HCT116 (cell line): ENCODE measurements around the gene CCDC30. TPM values are rescaled to one million over a fixed set of nuclear protein-coding genes. Genes with fewer than 3 reads are reported as not detected.

ENCODE experiments used
- ATAC-seq: fragments of 200-7000 bp; cut with Tn5 transposase; 2 replicates; pipeline ENCODE4 v1.9.1; 2020; ENCODE audit warnings: mild to moderate bottlenecking, moderate library complexity
- BruUV-seq: library from RNA; stranded (reverse); fragments of 400-500 nt; replicated peaks from 2 replicates; lab custom pipeline; 2021; lab: Mats Ljungman, UMichigan
- CTCF ChIA-PET: fragments of 300-600 bp; sonication (Branson Sonifier 250); formaldehyde crosslinking; loops from one replicate; lab custom pipeline; 2021; ENCODE audit warnings: antibody characterized with exemption; lab: Charles Lee
- POLR2A ChIA-PET: fragments of 300-600, 350-600 bp; sonication (Branson Sonifier 250); formaldehyde crosslinking; loops from one replicate; lab custom pipeline; 2021; ENCODE audit warnings: antibody characterized with exemption; lab: Charles Lee
- RAD21 ChIA-PET, 2 experiments: fragments of 300-600 bp; sonication (Branson Sonifier 250); formaldehyde crosslinking; loops; one replicate each; lab custom pipeline; 2023; ENCODE audit warnings: low total read pairs in 2 of 2; ENCODE audit not compliant: uncharacterized antibody in 2 of 2, unreplicated experiment in 2 of 2, low non-redundant PET in 1 of 2; lab: Charles Lee
- DNase-seq: peaks from one replicate; pipeline ENCODE4 v3.0.0-alpha.2; 2010; ENCODE audit warnings: low read depth, low spot score
- H2AFZ ChIP-seq: fragments of 200-600 bp; shearing (Covaris generic), sonication (generic); 2 replicates; pipeline ENCODE4 v1.6.1; 2017; ENCODE audit warnings: low read depth, mixed run types, mixed read lengths, antibody characterized with exemption, low read length; ENCODE audit not compliant: poor library complexity, severe bottlenecking
- H3K27ac ChIP-seq: 2 replicates; pipeline ENCODE4 v1.5.1; 2012; ENCODE audit warnings: low read depth, low read length
- H3K27me3 ChIP-seq: fragments of 200-600 bp; sonication (generic); 2 replicates; pipeline ENCODE4 v1.6.1; 2016; ENCODE audit warnings: mixed run types, low read length, mixed read lengths; ENCODE audit not compliant: insufficient read depth
- H3K36me3 ChIP-seq, 2 experiments: fragments of 200-500 bp in 1 of 2; fragments of 200-600 bp in 1 of 2; sonication (Bioruptor generic) in 1 of 2; sonication (generic) in 1 of 2; 2 replicates each; pipeline versions ENCODE4 v1.5.1 to v1.6.1; 2014 to 2016; ENCODE audit warnings: low read length in 2 of 2, inconsistent platforms in 1 of 2, mixed read lengths in 1 of 2, mixed run types in 1 of 2; ENCODE audit not compliant: insufficient read depth in 2 of 2, control insufficient read depth in 1 of 2
- H3K4me1 ChIP-seq, 2 experiments: fragments of 200-600 bp in 1 of 2; sonication (generic) in 1 of 2; 2 replicates each; pipeline versions ENCODE4 v1.5.1 to v1.6.1; 2012 to 2017; ENCODE audit warnings: low read length in 2 of 2, inconsistent platforms in 1 of 2, mild to moderate bottlenecking in 1 of 2, mixed read lengths in 1 of 2, mixed run types in 1 of 2, moderate library complexity in 1 of 2; ENCODE audit not compliant: insufficient read depth in 2 of 2, control insufficient read depth in 1 of 2
- H3K4me2 ChIP-seq: fragments of 200-600 bp; sonication (generic); 2 replicates; pipeline ENCODE4 v1.6.1; 2017; ENCODE audit warnings: mixed run types, low read length, mixed read lengths
- H3K4me3 ChIP-seq, 2 experiments: fragments of 200-600 bp in 1 of 2; sonication (generic) in 1 of 2; replicated peaks in 1 of 2; 2 replicates each; pipeline ENCODE4 v1.5.1; 2011 to 2016; ENCODE audit warnings: low read length in 2 of 2, control low read depth in 1 of 2, low read depth in 1 of 2, mild to moderate bottlenecking in 1 of 2, mixed read lengths in 1 of 2, mixed run types in 1 of 2
- H3K79me2 ChIP-seq: fragments of 200-600 bp; sonication (generic); 2 replicates; pipeline ENCODE4 v1.6.1; 2017; ENCODE audit warnings: mild to moderate bottlenecking, mixed run types, low read length, moderate library complexity, mixed read lengths; ENCODE audit not compliant: insufficient read depth
- H3K9ac ChIP-seq: fragments of 200-600 bp; sonication (generic); 2 replicates; pipeline ENCODE4 v1.6.1; 2016; ENCODE audit warnings: low read length, mixed read lengths
- H3K9me2 ChIP-seq: fragments of 200-600 bp; sonication (generic), shearing (Covaris generic); 2 replicates; pipeline ENCODE4 v1.6.1; 2017; ENCODE audit warnings: mixed run types, mild to moderate bottlenecking, moderate library complexity; ENCODE audit not compliant: insufficient read depth
- H3K9me3 ChIP-seq, 2 experiments: fragments of 200-500 bp in 1 of 2; fragments of 200-600 bp in 1 of 2; sonication (Bioruptor generic) in 1 of 2; sonication (generic) in 1 of 2; 2 replicates each; pipeline ENCODE4 v1.6.1; 2014 to 2017; ENCODE audit warnings: low read length in 2 of 2, mixed read lengths in 2 of 2, inconsistent platforms in 1 of 2, low read depth in 1 of 2, mild to moderate bottlenecking in 1 of 2, mixed run types in 1 of 2, moderate library complexity in 1 of 2; ENCODE audit not compliant: control insufficient read depth in 1 of 2, insufficient read depth in 1 of 2
- H4K20me1 ChIP-seq: fragments of 200-600 bp; sonication (generic), shearing (Covaris generic); 2 replicates; pipeline ENCODE4 v1.6.1; 2017; ENCODE audit warnings: mixed run types, mild to moderate bottlenecking, moderate library complexity; ENCODE audit not compliant: insufficient read depth
- EGR1 ChIP-seq: IDR thresholded peaks from 2 replicates; pipeline ENCODE4 v1.6.1; 2012; ENCODE audit warnings: low read depth
- POLR2AphosphoS5 ChIP-seq: IDR thresholded peaks from 2 replicates; pipeline ENCODE4 v1.6.1; 2011; ENCODE audit warnings: mild to moderate bottlenecking, low read depth, low read length, moderate library complexity
- SP1 ChIP-seq: IDR thresholded peaks from 2 replicates; pipeline ENCODE4 v1.6.1; 2012; ENCODE audit warnings: low read depth
- TCF7L2 ChIP-seq: IDR thresholded peaks from 2 replicates; pipeline ENCODE4 v1.7.0; 2011; ENCODE audit warnings: borderline replicate concordance, inconsistent platforms; ENCODE audit not compliant: insufficient read depth, insufficient read length; ENCODE audit errors: extremely low read depth
- YY1 ChIP-seq: IDR thresholded peaks from 2 replicates; pipeline ENCODE4 v1.6.1; 2011; ENCODE audit warnings: low read length, low read depth, moderate library complexity, mild to moderate bottlenecking; ENCODE audit not compliant: insufficient replicate concordance; ENCODE audit errors: extremely low read depth
- ZBTB33 ChIP-seq: IDR thresholded peaks from 2 replicates; pipeline ENCODE4 v1.6.1; 2011; ENCODE audit warnings: mild to moderate bottlenecking, low read length, moderate library complexity; ENCODE audit not compliant: insufficient replicate concordance; ENCODE audit errors: extremely low read depth
- ZFX ChIP-seq: fragments of 450-650 bp; IDR thresholded peaks from 2 replicates; pipeline ENCODE4 v1.6.1; 2017
- intact Hi-C: fragments of 100-400 bp; cut with micrococcal nuclease; formaldehyde crosslinking; loops from 2 replicates; pipeline ENCODE4 v1.10.0; 2022
- total RNA-seq: library from RNA; stranded (reverse); gene quantifications from one replicate; pipeline ENCODE4 v1.2.1, GENCODE V29; 2021; ENCODE audit not compliant: unreplicated experiment
- TF ChIP-seq, protein P1 (sequence below): IDR thresholded peaks from 2 replicates; pipeline ENCODE4 v1.6.1; 2012
- TF ChIP-seq, protein P2 (sequence below): IDR thresholded peaks from 2 replicates; pipeline ENCODE4 v1.6.1; 2012

Gene CCDC30
- total RNA-seq, 1 experiment from 2014 or later, result 2.0 TPM

DNA sequence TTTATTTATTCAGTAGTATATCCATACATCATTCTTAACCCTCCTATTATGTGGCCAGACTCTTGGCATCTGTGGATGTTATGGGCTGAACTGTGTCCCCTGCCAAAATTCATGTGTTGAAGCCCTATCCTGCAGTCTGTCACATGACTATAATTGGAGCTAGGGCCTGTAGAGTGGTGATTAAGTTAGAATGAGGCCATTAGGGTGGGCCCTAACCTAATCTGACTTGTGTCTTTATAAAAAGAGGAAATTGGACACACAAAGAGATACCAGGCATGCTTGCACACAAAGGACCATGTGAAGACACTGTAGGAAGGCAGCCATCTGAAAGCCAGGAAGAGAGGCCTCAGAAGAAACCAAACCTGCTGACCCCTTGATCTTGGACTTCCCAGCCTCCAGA is 13.8 kb upstream of the CCDC30 start (continued):
- no peak for TF ChIP-seq EGR1
- TF ChIP-seq, protein P1, sequence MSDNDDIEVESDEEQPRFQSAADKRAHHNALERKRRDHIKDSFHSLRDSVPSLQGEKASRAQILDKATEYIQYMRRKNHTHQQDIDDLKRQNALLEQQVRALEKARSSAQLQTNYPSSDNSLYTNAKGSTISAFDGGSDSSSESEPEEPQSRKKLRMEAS, result no peak
- TF ChIP-seq, protein P2, sequence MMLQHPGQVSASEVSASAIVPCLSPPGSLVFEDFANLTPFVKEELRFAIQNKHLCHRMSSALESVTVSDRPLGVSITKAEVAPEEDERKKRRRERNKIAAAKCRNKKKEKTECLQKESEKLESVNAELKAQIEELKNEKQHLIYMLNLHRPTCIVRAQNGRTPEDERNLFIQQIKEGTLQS, result no peak

DNA sequence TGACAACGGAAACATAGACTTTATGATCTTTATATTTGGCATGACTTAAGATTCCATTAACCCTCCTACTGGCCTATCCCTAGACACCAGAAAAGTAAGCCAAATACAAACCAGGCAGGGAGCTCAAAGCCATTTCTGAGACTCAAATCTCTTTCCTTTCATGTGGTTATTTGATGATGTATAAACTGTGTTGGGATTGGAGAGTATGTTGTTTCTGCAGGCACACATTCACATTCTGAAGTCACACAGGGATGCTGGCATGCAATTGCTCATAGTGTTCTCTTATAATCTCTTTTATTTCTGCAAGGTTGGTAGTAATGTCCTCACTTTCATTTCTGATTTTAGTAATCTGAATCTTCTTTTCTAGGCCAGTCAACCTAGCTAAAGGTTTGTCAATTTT is 13.0 kb upstream of the CCDC30 start:
- TF ChIP-seq SP1 (no peak), POLR2AphosphoS5 (no peak), TCF7L2 (no peak), YY1 (no peak), ZFX (no peak), EGR1 (no peak), ZBTB33 (no peak)
- TF ChIP-seq, protein P1, result no peak
- Histone ChIP-seq H3K9me3 (no peaks in the 10 kb centered on the region), H3K9ac (no peak overlapping the region), H3K27ac (no peak overlapping the region), H3K27me3 (no peaks in the 10 kb centered on the region), H3K79me2 (no peaks in the 10 kb centered on the region), H2AFZ (no peak overlapping the region), H3K36me3 (no peaks in the 10 kb centered on the region), H3K9me2 (no peaks in the 10 kb centered on the region), H3K4me3 (no peak overlapping the region), H3K4me1 (no peaks in the 10 kb centered on the region), H4K20me1 (no peaks in the 10 kb centered on the region), H3K4me2 (no peak overlapping the region)
- ChIA-PET POLR2A (no interaction called here), RAD21 (no interaction called here), CTCF (no interaction called here)
- BruUV-seq, result no TSS peak
- DNase-seq, result no peak
- no peak for ATAC-seq
- intact Hi-C loops, result no loop called here
